Chondrocyte (in vitro differentiated cells): ENCODE results near the gene KCNF1. TPM values are rescaled to one million over a fixed set of nuclear protein-coding genes. Genes with fewer than 3 reads are reported as not detected.

ENCODE experiments used
- DNase-seq: peaks from one replicate; pipeline ENCODE4 v3.0.0; 2021; ENCODE audit warnings: mixed read lengths, low spot score
- H3K27ac Mint-ChIP-seq: one replicate; pipeline ENCODE4 v1.8.0; 2021; ENCODE audit warnings: mild to moderate bottlenecking, moderate library complexity, mixed read lengths; ENCODE audit not compliant: unreplicated experiment
- H3K27me3 Mint-ChIP-seq: 2 replicates; pipeline ENCODE4 v1.8.0; 2021; ENCODE audit warnings: low read depth, mixed read lengths
- H3K36me3 Mint-ChIP-seq: 2 replicates; pipeline ENCODE4 v1.8.0; 2021; ENCODE audit warnings: low read depth, mixed read lengths
- H3K4me1 Mint-ChIP-seq: 2 replicates; pipeline ENCODE4 v1.8.0; 2021; ENCODE audit warnings: low read depth, mild to moderate bottlenecking, mixed read lengths
- H3K4me3 Mint-ChIP-seq: one replicate; pipeline ENCODE4 v1.8.0; 2021; ENCODE audit warnings: mild to moderate bottlenecking, moderate library complexity, mixed read lengths; ENCODE audit not compliant: unreplicated experiment
- H3K9me3 Mint-ChIP-seq: 2 replicates; pipeline ENCODE4 v1.8.0; 2021; ENCODE audit warnings: low read depth, mixed read lengths
- total RNA-seq: library from RNA; stranded (reverse); gene quantifications from 3 replicates; pipeline ENCODE4 v1.2.1, GENCODE V29; 2021
- TF ChIP-seq, protein P1 (sequence below): fragments of 200-600 bp; sonication (generic); IDR thresholded peaks from 2 replicates; pipeline ENCODE4 v1.5.0; 2021; ENCODE audit warnings: antibody characterized with exemption, mild to moderate bottlenecking, moderate library complexity

The KCNF1 gene
- total RNA-seq, 1 donor from 2014 or later = not detected

DNA sequence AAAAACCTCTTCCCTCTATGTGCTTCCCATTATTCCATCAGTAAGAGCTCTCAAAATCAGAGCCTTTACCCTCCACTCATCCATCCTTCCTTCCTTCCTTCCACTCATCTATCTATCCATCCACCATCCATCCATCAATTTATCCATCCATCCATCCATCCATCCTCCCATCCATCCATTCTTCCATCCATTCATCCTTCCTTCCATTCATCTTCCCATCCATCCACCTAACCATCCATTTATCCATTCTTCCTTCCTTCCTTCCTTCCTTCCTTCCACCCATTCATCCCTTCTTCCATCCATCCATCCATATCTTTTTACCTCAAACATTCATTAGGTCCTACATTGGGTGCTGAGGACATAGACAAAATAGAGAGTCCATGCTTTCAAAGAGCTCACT, 19.4 kb upstream of the KCNF1 start:
- no peak for DNase-seq
- Mint-ChIP-seq H3K9me3 (no peaks in the 10 kb centered on the region), H3K27me3 (peaks cover 45% of the 10 kb centered on the region), H3K4me3 (no peak overlapping the region), H3K27ac (no peak overlapping the region), H3K4me1 (no peaks in the 10 kb centered on the region), H3K36me3 (no peaks in the 10 kb centered on the region)
- TF ChIP-seq, protein P1, sequence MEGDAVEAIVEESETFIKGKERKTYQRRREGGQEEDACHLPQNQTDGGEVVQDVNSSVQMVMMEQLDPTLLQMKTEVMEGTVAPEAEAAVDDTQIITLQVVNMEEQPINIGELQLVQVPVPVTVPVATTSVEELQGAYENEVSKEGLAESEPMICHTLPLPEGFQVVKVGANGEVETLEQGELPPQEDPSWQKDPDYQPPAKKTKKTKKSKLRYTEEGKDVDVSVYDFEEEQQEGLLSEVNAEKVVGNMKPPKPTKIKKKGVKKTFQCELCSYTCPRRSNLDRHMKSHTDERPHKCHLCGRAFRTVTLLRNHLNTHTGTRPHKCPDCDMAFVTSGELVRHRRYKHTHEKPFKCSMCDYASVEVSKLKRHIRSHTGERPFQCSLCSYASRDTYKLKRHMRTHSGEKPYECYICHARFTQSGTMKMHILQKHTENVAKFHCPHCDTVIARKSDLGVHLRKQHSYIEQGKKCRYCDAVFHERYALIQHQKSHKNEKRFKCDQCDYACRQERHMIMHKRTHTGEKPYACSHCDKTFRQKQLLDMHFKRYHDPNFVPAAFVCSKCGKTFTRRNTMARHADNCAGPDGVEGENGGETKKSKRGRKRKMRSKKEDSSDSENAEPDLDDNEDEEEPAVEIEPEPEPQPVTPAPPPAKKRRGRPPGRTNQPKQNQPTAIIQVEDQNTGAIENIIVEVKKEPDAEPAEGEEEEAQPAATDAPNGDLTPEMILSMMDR = no peak

GRCh38 chr2:10892796-10893350, 18.9 kb upstream of the KCNF1 start:
- no peaks in the 10 kb centered on the region for H3K36me3 Mint-ChIP-seq
- no peak for DNase-seq
- TF ChIP-seq, protein P1 = no peak
- H3K27me3 Mint-ChIP-seq = peaks cover 45% of the 10 kb centered on the region
- no peak overlapping the region for H3K27ac Mint-ChIP-seq
- H3K4me3 Mint-ChIP-seq = no peak overlapping the region
- H3K4me1 Mint-ChIP-seq = no peaks in the 10 kb centered on the region
- H3K9me3 Mint-ChIP-seq = no peaks in the 10 kb centered on the region

- Mint-ChIP-seq H3K4me3 (no peak overlapping the region), H3K4me1 (no peaks in the 10 kb centered on the region), H3K36me3 (no peaks in the 10 kb centered on the region), H3K27ac (no peak overlapping the region), H3K27me3 (peaks cover 36% of the 10 kb centered on the region), H3K9me3 (no peaks in the 10 kb centered on the region)
- TF ChIP-seq, protein P1 = no peak
- no peak for DNase-seq
Observed at GRCh38 chr2:10894264-10894935, 17.3 kb upstream of the KCNF1 start.

DNA sequence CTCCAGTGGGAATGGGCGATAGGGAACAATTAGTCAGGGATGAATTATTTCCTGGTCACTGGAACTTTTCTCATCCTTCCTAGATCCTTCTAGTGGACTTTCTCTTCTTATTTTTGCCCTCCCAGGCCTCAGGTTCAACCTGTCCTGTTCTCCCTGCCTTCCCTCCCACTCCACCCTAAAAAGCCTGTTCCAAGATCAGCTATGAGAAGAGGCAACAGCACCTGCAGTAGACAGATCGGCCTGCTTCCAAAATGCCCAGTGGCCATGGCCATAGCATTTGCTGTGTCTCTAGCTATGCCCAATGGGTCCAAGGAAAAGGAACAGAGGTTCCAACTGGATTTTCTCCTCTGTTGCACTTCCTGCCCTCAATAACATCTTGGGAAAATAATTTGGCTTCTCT, 16.5 kb upstream of the KCNF1 start:
- no peak overlapping the region for H3K4me3 Mint-ChIP-seq
- peaks cover 34% of the 10 kb centered on the region for H3K27me3 Mint-ChIP-seq
- no peaks in the 10 kb centered on the region for H3K4me1 Mint-ChIP-seq
- no peak for DNase-seq
- TF ChIP-seq, protein P1 = no peak
- H3K9me3 Mint-ChIP-seq = no peaks in the 10 kb centered on the region
- H3K36me3 Mint-ChIP-seq = no peaks in the 10 kb centered on the region
- H3K27ac Mint-ChIP-seq = no peak overlapping the region

DNA sequence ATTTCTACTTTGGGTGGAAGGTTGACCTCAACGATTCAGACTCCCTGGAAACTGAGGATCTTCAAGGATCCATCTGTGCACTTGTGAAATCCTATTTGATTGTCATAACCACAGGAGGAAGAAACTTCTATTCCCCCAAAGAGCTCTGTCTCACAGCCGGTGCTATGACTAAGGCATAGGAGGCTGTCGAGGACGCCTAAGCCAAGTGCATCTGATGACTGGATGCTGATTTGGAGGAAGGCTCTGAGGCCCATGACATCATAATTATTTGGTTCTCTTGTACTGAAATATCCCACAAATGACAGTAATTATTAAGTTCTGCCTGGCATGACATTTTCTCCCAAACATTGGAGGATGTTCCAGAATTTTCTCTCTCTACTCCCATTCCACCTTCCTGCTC, 13.8 kb upstream of the KCNF1 start:
- H3K9me3 Mint-ChIP-seq = no peaks in the 10 kb centered on the region
- no peak overlapping the region for H3K4me3 Mint-ChIP-seq
- TF ChIP-seq, protein P1 = no peak
- peaks cover 23% of the 10 kb centered on the region for H3K27me3 Mint-ChIP-seq
- no peaks in the 10 kb centered on the region for H3K36me3 Mint-ChIP-seq
- H3K27ac Mint-ChIP-seq = no peak overlapping the region
- DNase-seq = no peak
- H3K4me1 Mint-ChIP-seq = no peaks in the 10 kb centered on the region
